ENCODE data around the gene EIF4G3. TPM values are rescaled to one million over a fixed set of nuclear protein-coding genes. Genes with fewer than 3 reads are reported as not detected.

The EIF4G3 gene
- total and polyA plus RNA-seq, 4 donors: 16.5 to 59.8 (median 33.4) TPM

DNA sequence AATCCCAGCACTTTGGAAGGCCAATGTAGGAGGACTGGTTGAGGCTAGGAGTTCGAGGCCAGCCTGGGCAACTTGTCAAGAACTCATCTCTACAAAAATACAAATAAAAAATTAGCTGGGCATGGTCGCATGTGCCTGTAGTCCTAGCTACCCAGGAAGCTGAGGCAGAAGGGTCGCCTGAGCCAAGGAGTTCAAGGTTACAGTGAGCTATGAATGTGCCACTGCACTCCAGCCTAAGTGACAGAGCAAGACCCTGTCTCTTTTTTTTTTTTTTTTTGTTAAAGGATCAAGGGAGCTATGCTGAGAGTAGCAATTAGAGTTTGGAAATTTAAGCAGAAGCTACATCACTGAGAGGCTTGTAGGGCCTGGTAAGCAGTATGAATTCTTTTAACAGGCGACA lies 70.9 kb downstream of the EIF4G3 start:
- Histone ChIP-seq H3K4me1 (ENCODE audit: control insufficient read depth in 5 of 5, insufficient read depth in 5 of 5, low read length in 5 of 5) (no peaks in the 10 kb centered on the region), H3K4me3 (no peak overlapping the region), H3K27me3 (ENCODE audit: control insufficient read depth in 3 of 3, insufficient read depth in 3 of 3, low read length in 2 of 3) (no peaks in the 10 kb centered on the region), H3K27ac (ENCODE audit: low read depth in 1 of 2, low read length in 1 of 2) (no peak overlapping the region), H3K36me3 (ENCODE audit: control insufficient read depth in 4 of 4, insufficient read depth in 4 of 4, low read length in 4 of 4) (peaks cover 0 to 5% (median 2%) of the 10 kb centered on the region in 4 donors), H3K9me3 (ENCODE audit: control insufficient read depth in 4 of 4, insufficient read depth in 3 of 4, low read length in 3 of 4) (no peaks in the 10 kb centered on the region), H3K9ac (ENCODE audit: insufficient read depth in 1 of 2, low read length in 2 of 2) (no peak overlapping the region)
- TF ChIP-seq, protein P1, sequence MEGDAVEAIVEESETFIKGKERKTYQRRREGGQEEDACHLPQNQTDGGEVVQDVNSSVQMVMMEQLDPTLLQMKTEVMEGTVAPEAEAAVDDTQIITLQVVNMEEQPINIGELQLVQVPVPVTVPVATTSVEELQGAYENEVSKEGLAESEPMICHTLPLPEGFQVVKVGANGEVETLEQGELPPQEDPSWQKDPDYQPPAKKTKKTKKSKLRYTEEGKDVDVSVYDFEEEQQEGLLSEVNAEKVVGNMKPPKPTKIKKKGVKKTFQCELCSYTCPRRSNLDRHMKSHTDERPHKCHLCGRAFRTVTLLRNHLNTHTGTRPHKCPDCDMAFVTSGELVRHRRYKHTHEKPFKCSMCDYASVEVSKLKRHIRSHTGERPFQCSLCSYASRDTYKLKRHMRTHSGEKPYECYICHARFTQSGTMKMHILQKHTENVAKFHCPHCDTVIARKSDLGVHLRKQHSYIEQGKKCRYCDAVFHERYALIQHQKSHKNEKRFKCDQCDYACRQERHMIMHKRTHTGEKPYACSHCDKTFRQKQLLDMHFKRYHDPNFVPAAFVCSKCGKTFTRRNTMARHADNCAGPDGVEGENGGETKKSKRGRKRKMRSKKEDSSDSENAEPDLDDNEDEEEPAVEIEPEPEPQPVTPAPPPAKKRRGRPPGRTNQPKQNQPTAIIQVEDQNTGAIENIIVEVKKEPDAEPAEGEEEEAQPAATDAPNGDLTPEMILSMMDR (IDR thresholded peaks at IDR 0.05; ENCODE audit: control extremely low read depth, extremely low read depth): no peak
- DNase-seq (no peak), ATAC-seq (ENCODE audit: insufficient read depth, low FRiP score) (no peak)
- 93 to 96% methylated on average over 4 of the region's 4 CpGs for WGBS, 2 donors

DNA sequence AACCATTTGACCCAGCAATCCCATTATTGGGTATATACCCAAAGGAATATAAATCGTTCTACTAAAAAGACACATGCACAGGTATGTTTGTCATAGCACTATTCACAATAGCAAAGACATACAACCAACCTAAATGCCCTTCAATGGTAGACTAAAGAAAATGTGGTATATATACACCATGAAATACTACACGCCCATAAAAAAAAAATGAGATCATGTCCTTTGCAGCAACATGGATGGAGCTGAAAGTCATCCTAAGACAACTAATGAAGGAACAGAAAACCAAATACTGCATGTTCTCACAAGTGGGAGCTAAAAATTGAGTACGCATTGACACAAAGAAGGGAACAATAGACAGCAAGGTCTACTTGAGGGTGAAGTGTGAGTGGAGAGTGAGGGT lies 72.0 kb downstream of the EIF4G3 start:
- ATAC-seq (ENCODE audit: insufficient read depth, low FRiP score) (no peak), DNase-seq (no peak)
- WGBS, 2 donors: 97 to 99% methylated on average over 3 of the region's 3 CpGs
- Histone ChIP-seq H3K27me3 (ENCODE audit: control insufficient read depth in 3 of 3, insufficient read depth in 3 of 3, low read length in 2 of 3) (no peaks in the 10 kb centered on the region), H3K27ac (ENCODE audit: low read depth in 1 of 2, low read length in 1 of 2) (no peak overlapping the region), H3K9me3 (ENCODE audit: control insufficient read depth in 4 of 4, insufficient read depth in 3 of 4, low read length in 3 of 4) (no peaks in the 10 kb centered on the region), H3K4me3 (no peak overlapping the region), H3K4me1 (ENCODE audit: control insufficient read depth in 5 of 5, insufficient read depth in 5 of 5, low read length in 5 of 5) (peaks cover 0 to 4% (median 0%) of the 10 kb centered on the region in 5 donors), H3K36me3 (ENCODE audit: control insufficient read depth in 4 of 4, insufficient read depth in 4 of 4, low read length in 4 of 4) (peaks cover 0 to 5% (median 1%) of the 10 kb centered on the region in 4 donors), H3K9ac (ENCODE audit: insufficient read depth in 1 of 2, low read length in 2 of 2) (no peak overlapping the region)
- TF ChIP-seq, protein P1 (IDR thresholded peaks at IDR 0.05; ENCODE audit: control extremely low read depth, extremely low read depth): no peak

DNA sequence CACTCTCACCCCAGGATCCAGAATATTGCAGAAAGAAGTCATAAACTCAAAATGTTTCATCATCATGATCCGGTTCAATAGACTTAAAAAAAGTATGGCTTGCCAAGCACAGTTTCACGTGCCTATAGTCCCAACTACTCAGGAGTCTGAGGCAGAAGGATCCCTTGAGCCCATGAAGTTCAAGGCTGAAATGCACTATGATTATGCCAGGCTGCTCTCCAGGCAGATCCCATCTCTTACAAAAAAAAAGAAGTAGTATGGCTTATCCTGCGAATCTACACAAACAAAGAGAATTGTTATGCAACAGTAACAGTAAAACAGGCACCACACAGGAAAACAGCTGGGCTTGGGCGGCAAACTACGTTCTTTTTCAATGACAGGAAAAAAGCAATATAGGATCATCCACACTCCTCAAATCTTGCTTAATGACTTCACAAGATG lies 76.2 kb downstream of the EIF4G3 start:
- DNase-seq (peak in 2 of 3 donors; percentile 40 to 53), ATAC-seq (ENCODE audit: insufficient read depth, low FRiP score) (no peak)
- H3K36me3 ChIP-seq (ENCODE audit: control insufficient read depth in 4 of 4, insufficient read depth in 4 of 4, low read length in 4 of 4): peaks cover 0 to 5% (median 0%) of the 10 kb centered on the region in 4 donors
- H3K27ac ChIP-seq (ENCODE audit: low read depth in 1 of 2, low read length in 1 of 2): no peak overlapping the region
- H3K9ac ChIP-seq (ENCODE audit: insufficient read depth in 1 of 2, low read length in 2 of 2): no peak overlapping the region
- no peaks in the 10 kb centered on the region for H3K27me3 ChIP-seq (ENCODE audit: control insufficient read depth in 3 of 3, insufficient read depth in 3 of 3, low read length in 2 of 3)
- no peak overlapping the region for H3K4me3 ChIP-seq
- TF ChIP-seq, protein P1 (IDR thresholded peaks at IDR 0.05; ENCODE audit: control extremely low read depth, extremely low read depth): no peak
- 21 to 48% methylated on average over 5 of the region's 5 CpGs for WGBS, 2 donors
- H3K4me1 ChIP-seq (ENCODE audit: control insufficient read depth in 5 of 5, insufficient read depth in 5 of 5, low read length in 5 of 5): peaks cover 0 to 4% (median 0%) of the 10 kb centered on the region in 5 donors
- H3K9me3 ChIP-seq (ENCODE audit: control insufficient read depth in 4 of 4, insufficient read depth in 3 of 4, low read length in 3 of 4): no peaks in the 10 kb centered on the region

DNA sequence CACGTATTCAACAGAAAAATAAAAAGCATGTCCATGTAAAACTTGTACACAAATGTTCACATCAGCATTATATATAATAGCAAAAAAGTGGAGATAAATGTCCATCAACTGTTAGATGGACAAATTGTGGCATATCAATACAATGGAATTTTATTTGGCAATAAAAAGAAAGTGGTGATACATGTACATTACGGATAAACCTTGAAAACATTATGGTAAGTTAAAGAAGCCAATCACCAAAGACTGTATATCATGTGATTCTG lies 76.9 kb downstream of the EIF4G3 start:
- no peak for DNase-seq
- H3K9me3 ChIP-seq (ENCODE audit: control insufficient read depth in 4 of 4, insufficient read depth in 3 of 4, low read length in 3 of 4): no peaks in the 10 kb centered on the region
- TF ChIP-seq, protein P1 (IDR thresholded peaks at IDR 0.05; ENCODE audit: control extremely low read depth, extremely low read depth): no peak
- no peaks in the 10 kb centered on the region for H3K27me3 ChIP-seq (ENCODE audit: control insufficient read depth in 3 of 3, insufficient read depth in 3 of 3, low read length in 2 of 3)
- H3K27ac ChIP-seq (ENCODE audit: low read depth in 1 of 2, low read length in 1 of 2): no peak overlapping the region
- H3K9ac ChIP-seq (ENCODE audit: insufficient read depth in 1 of 2, low read length in 2 of 2): no peak overlapping the region
- peaks cover 0 to 2% (median 0%) of the 10 kb centered on the region in 4 donors for H3K36me3 ChIP-seq (ENCODE audit: control insufficient read depth in 4 of 4, insufficient read depth in 4 of 4, low read length in 4 of 4)
- H3K4me1 ChIP-seq (ENCODE audit: control insufficient read depth in 5 of 5, insufficient read depth in 5 of 5, low read length in 5 of 5): peaks cover 0 to 4% (median 0%) of the 10 kb centered on the region in 5 donors
- WGBS, 2 donors: 63 to 84% methylated on average over 2 of the region's 2 CpGs
- H3K4me3 ChIP-seq: no peak overlapping the region
- no peak for ATAC-seq (ENCODE audit: insufficient read depth, low FRiP score)
